Keratinocyte (primary cell): ENCODE data around the gene B3GAT3. TPM values are rescaled to one million over a fixed set of nuclear protein-coding genes. Genes with fewer than 3 reads are reported as not detected.

Experiments
- DNase-seq: peaks from one replicate; pipeline ENCODE4 v3.0.0-alpha.2; 2011; ENCODE audit warnings: low read depth, missing footprints, low spot score
- FAIRE-seq: peaks from 2 replicates; lab custom pipeline; 2011; peaks lifted over from hg19 to GRCh38; lab: Jason Lieb, UNC
- H2AFZ ChIP-seq: 2 replicates; pipeline ENCODE4 v1.6.0; 2012; ENCODE audit warnings: low read length, control low read depth, inconsistent platforms; ENCODE audit not compliant: control insufficient read depth
- H3K27ac ChIP-seq: 2 replicates; pipeline ENCODE4 v1.5.1; 2011; ENCODE audit warnings: low read length; ENCODE audit not compliant: control insufficient read depth, insufficient read depth
- H3K27me3 ChIP-seq: 3 replicates; pipeline ENCODE4 v1.6.0; 2011; ENCODE audit warnings: low read length; ENCODE audit not compliant: control insufficient read depth, insufficient read depth; ENCODE audit errors: extremely low read depth
- H3K36me3 ChIP-seq, 2 experiments: 2 replicates in 1 of 2; 3 replicates in 1 of 2; pipeline ENCODE4 v1.5.1; 2011; ENCODE audit warnings: low read length in 2 of 2, mild to moderate bottlenecking in 1 of 2; ENCODE audit not compliant: control insufficient read depth in 2 of 2, insufficient read depth in 2 of 2; ENCODE audit errors: extremely low read depth in 1 of 2
- H3K4me1 ChIP-seq: 3 replicates; pipeline ENCODE4 v1.5.1; 2011; ENCODE audit warnings: low read length; ENCODE audit not compliant: control insufficient read depth, insufficient read depth; ENCODE audit errors: extremely low read depth
- H3K4me2 ChIP-seq: 3 replicates; pipeline ENCODE4 v1.6.0; 2011; ENCODE audit warnings: low read depth, low read length; ENCODE audit not compliant: control insufficient read depth, insufficient read depth; ENCODE audit errors: extremely low read depth
- H3K4me3 ChIP-seq, 3 experiments: fragments of 200-600 bp in 1 of 3; sonication (generic) in 1 of 3; 2 replicates in 2 of 3; 3 replicates in 1 of 3; pipeline ENCODE4 v1.5.1; 2011 to 2016; ENCODE audit warnings: low read length in 3 of 3, mild to moderate bottlenecking in 3 of 3, control low read depth in 2 of 3, inconsistent platforms in 1 of 3, low read depth in 1 of 3, mixed read lengths in 1 of 3, mixed run types in 1 of 3, moderate library complexity in 1 of 3; ENCODE audit not compliant: control insufficient read depth in 2 of 3, insufficient read depth in 2 of 3; ENCODE audit errors: extremely low read depth in 1 of 3
- H3K79me2 ChIP-seq: 2 replicates; pipeline ENCODE4 v1.6.0; 2012; ENCODE audit warnings: low read length; ENCODE audit not compliant: control insufficient read depth, insufficient read depth
- H3K9ac ChIP-seq: 3 replicates; pipeline ENCODE4 v1.6.0; 2011; ENCODE audit warnings: low read length; ENCODE audit not compliant: control insufficient read depth, insufficient read depth; ENCODE audit errors: extremely low read depth
- H3K9me1 ChIP-seq: 3 replicates; pipeline ENCODE4 v1.6.0; 2011; ENCODE audit warnings: low read length; ENCODE audit not compliant: control insufficient read depth, insufficient read depth; ENCODE audit errors: extremely low read depth
- H3K9me3 ChIP-seq: 2 replicates; pipeline ENCODE4 v1.5.1; 2012; ENCODE audit warnings: low read depth, low read length; ENCODE audit not compliant: control insufficient read depth
- H4K20me1 ChIP-seq: 3 replicates; pipeline ENCODE4 v1.6.0; 2011; ENCODE audit warnings: low read length; ENCODE audit not compliant: control insufficient read depth, insufficient read depth; ENCODE audit errors: extremely low read depth
- CTCF ChIP-seq, 3 experiments: IDR thresholded peaks in 1 of 3; conservative IDR thresholded peaks in 1 of 3; optimal IDR thresholded peaks in 1 of 3; 2 replicates in 2 of 3; 3 replicates in 1 of 3; pipeline versions ENCODE3 to v1.5.1; 2011; ENCODE audit warnings: low read length in 3 of 3, mild to moderate bottlenecking in 3 of 3, moderate library complexity in 2 of 3, control low read depth in 1 of 3, inconsistent platforms in 1 of 3; ENCODE audit not compliant: insufficient read depth in 2 of 3; ENCODE audit errors: extremely low read depth in 1 of 3
- EZH2 ChIP-seq: IDR thresholded peaks from one replicate; pipeline ENCODE4 v1.6.1; 2012; ENCODE audit warnings: inconsistent platforms, mild to moderate bottlenecking, low read length, moderate library complexity
- dilution Hi-C: fragments of 300-500 bp; cut with MboI; formaldehyde crosslinking; loops from one replicate; pipeline ENCODE4 v1.7.0; 2020; ENCODE audit warnings: low sequenced_read_pairs; ENCODE audit not compliant: extremely low pct_ligation_motif_present
- polyA plus RNA-seq, 5 experiments: library from polyadenylated mRNA; depleted of rRNA in 3 of 5; stranded (reverse) in 3 of 5; stranded (forward) in 1 of 5; unstranded in 1 of 5; fragments of >200 nt; gene quantifications; 1 replicate in 1 of 5; 2 replicates in 3 of 5; 3 replicates in 1 of 5; pipeline versions ENCODE4 v1.2.1 to v1.2.3, GENCODE V29; 2011 to 2012; ENCODE audit warnings: missing spikeins in 2 of 5, low read depth in 1 of 5, low replicate concordance in 1 of 5

B3GAT3 gene
- polyA plus RNA-seq, 1 donor (not counting 4 experiments of a cell fraction or from before 2014, with no cell fraction given), result 15.1 TPM

- peak; percentile 87 for FAIRE-seq
- peak overlapping the region; percentile 77 to 99 (median 86) for H3K4me3 ChIP-seq
- H3K27ac ChIP-seq, result peak overlapping the region; percentile 95
- peaks cover 48% of the 10 kb centered on the region for H3K79me2 ChIP-seq
- H3K36me3 ChIP-seq, result peaks cover 40 to 42% of the 10 kb centered on the region in 2 experiments
- no peaks in the 10 kb centered on the region for H3K27me3 ChIP-seq
- H3K9ac ChIP-seq, result peak overlapping the region; percentile 95
- no peaks in the 10 kb centered on the region for H3K9me1 ChIP-seq
- H2AFZ ChIP-seq, result peak overlapping the region; percentile 41
- H4K20me1 ChIP-seq, result no peaks in the 10 kb centered on the region
- DNase-seq, result peak; percentile 92
- TF ChIP-seq CTCF (optimal IDR thresholded peaks at IDR 0.05 in 1 of 3, IDR thresholded peaks at IDR 0.05 in 1 of 3, conservative IDR thresholded peaks at IDR 0.05 in 1 of 3; ENCODE audit: extremely low read depth in 1 of 3, insufficient read depth in 2 of 3, low read length in 3 of 3), result no peak
- TF ChIP-seq EZH2, result no peak
- H3K9me3 ChIP-seq, result no peaks in the 10 kb centered on the region
- H3K4me1 ChIP-seq, result peaks cover 14% of the 10 kb centered on the region
- dilution Hi-C loops, result no loop called here
- H3K4me2 ChIP-seq, result peak overlapping the region; percentile 99
Measured at GRCh38 chr11:62599901-62600300, 21.9 kb downstream of the B3GAT3 start.

DNA sequence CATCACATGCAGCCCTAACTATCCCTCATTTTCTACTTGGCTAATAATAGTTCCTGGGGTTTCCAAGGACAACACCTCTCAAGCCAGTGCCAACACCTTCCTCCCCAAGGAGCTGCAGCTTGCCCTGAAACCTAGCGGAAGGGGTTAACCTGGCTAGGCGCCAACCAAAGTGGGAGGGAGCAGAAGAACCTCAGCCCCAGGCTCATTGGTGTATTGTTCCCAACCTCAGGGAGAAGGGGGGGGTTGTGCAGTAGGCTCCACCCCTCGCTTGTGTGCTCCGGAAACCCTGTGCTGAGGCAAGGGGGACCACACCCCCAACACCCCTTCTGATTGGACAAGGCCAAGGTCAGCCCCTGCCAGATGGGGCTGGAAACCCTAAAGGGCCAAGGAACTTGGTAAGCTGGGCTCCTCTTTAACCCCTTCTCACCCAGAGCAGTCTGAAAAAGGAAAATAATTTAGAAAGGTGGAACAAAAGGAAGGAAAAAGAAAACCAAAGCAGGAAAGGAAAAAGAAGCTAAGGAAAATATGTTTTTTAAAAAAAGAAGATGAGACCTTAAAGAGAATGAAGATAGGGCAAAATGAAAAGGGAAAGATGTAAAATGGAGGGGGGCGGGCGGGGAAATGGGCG is 22.6 kb downstream of the B3GAT3 start:
- Histone ChIP-seq H2AFZ (no peak overlapping the region), H3K27me3 (no peaks in the 10 kb centered on the region), H3K9me3 (no peaks in the 10 kb centered on the region), H3K9ac (peak overlapping the region; percentile 95), H3K4me1 (peaks cover 14% of the 10 kb centered on the region), H3K27ac (peak overlapping the region; percentile 95), H3K4me3 (peak overlapping the region; percentile 77 to 99 (median 86)), H3K79me2 (peaks cover 48% of the 10 kb centered on the region), H4K20me1 (no peaks in the 10 kb centered on the region), H3K9me1 (no peaks in the 10 kb centered on the region), H3K4me2 (peak overlapping the region; percentile 99), H3K36me3 (peaks cover 43 to 47% of the 10 kb centered on the region in 2 experiments)
- FAIRE-seq (peak; percentile 62), DNase-seq (peak; percentile 99)
- TF ChIP-seq CTCF (optimal IDR thresholded peaks at IDR 0.05 in 1 of 3, IDR thresholded peaks at IDR 0.05 in 1 of 3, conservative IDR thresholded peaks at IDR 0.05 in 1 of 3; ENCODE audit: extremely low read depth in 1 of 3, insufficient read depth in 2 of 3, low read length in 3 of 3), result no peak
- no peak for TF ChIP-seq EZH2
- dilution Hi-C loops, result no loop called here
